ENCODE results near the gene FHL2.

FHL2 gene

DNA sequence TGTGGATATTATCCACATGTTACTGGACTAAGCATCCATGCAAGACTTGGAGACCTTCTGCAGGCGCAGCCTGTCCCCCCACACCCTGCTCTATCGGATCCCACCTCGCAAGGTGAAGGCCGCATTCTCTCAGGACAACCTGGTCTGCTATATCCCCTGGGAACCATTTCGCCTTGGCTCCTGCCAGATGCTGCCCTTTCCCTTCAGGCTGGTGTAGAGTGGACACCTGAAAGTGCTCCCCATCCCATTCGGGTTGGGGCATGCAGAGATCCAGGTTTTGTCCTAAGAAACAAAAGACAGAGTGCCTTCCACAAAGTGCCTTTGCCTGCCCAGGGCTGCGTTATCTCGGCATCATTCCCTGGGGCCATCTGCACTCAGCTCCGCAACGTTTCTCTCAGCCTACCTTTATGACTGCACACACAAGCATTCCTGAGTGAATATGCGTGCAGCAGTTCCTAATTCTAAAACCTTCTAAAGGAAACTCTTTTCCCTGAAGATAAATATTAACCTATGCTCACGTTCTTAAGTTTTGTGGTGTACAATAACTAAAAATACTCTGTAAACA is 20.5 kb downstream of the FHL2 start:
- DNase-seq = no peak

DNA sequence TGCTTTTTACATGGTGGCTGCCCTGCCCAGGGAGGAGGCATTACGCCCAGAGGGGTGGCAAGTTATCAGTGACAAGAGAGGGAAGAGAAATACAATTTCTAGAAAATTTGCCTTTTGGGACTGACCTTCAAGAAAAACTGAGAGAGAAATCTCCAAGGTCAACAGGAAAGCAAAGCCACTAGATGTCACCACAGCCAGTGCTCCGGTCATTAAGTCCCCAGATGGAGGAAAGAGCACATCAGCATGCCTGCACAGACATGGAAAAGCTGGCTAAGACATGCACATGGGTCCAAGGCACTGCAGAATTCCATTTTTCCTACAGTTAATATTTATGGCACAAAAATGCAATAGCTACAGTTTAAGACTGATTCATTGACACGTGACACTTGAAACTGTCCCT is 21.0 kb downstream of the FHL2 start:
- no peak for DNase-seq

DNA sequence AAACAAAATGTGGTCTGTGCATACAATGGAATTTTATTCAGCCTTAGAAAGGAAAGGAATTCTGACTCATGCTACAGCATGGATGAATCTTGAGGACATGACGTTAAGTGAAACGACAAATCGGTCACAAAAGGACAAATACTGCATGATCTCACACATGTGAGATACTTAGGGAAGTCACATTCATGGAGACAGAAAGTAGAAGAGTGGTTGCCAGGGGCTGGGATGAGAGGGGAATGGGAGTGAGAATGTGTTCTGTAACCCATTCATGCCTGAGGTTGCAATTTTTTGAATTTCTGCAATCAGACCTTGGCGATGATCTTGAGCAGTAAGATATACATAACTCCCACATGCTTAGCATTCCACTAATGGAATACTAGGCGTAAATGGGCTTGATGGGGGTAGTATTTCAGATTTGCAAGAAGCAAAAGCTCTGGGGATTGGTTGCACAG is 22.0 kb downstream of the FHL2 start:
- no peak for DNase-seq

DNA sequence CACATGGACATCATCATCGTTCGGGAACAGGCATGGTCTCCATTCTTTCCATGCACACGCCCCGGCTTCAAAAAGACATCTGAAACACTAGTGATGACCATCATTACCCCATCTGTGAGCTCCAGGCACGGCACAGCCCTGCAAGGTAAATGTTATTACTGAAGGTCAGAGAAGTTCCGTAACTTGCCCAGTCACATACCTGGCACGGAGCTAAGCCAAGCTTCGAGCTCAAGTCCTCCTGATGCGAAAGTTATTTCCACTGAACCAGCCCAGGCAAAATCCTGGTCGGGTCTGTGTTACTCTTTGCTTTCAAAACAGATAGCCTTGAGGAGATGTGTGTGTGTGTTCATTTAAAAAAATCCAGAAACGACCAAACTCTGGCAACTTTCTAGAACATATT is 22.8 kb downstream of the FHL2 start:
- DNase-seq = no peak

DNA sequence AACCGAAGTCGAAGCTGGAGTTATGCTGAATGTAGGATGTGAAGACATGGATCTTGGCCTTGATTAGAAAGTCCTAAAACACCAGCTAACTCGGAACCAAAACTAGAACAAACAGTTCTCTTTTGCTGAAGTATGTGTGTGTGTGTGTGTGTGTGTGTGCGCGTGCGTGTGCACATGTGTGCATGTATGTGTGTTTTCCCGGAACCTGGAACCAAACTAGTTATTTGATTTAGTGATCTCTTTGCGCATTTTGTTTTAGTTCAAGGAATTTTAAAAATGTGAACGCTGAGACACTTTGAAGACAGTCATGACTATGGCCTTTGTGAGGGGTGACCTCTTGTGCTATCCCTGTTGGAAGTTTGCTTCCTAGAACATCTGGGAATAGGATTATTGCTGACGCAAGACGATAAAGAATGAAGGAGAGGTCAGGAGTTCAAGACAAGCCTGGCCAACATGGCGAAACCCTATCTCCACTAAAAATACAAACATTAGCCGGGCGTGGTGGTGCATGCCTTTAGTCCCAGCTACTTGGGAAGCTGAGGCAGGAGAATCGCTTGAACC is 23.8 kb downstream of the FHL2 start:
- DNase-seq = no peak

DNA sequence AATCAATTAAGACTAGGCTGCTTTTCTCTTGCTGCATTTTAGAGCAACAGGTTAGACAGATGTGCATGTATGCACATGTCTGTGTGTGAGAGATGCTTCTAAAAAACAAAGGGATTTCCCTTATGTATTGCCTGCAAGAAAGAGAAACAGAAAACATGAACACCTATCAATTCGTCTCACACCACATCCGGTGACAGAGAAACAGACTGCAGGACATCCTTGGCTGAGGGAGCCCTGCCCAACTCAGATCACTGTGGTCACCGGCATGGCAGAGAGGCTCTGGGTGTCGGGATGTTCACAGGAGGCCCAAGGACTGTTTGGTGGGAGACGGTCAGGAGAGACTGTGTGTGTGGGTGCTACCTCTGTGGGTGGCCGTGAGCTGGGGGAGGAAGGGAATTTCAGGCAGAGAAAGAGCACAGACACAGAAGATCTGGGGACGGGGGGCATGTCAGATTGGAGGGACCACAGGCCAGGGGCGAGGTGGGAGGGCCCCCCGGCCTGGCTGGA is 24.9 kb downstream of the FHL2 start:
- DNase-seq = no peak

DNA sequence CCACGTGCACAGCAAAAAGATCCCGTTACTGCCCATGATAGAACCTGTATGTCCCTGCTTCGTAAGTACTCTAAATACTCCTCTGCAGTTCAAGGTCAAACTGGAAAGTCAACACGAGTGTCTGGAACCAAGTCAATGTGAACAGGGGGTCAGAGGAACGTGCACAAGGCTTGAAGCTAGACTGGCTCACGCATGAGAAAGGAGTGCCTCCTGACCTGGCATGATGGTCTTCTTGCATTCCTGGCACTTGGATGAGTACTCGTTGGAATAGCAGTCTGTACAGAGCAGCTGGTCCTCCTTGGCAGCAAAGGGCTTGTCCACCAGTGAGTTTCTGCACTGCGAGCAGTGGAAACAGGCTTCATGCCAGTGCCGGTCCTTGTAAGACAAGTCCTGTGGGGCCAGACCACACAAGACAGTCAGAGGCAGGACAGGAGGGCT is 25.5 kb downstream of the FHL2 start:
- DNase-seq = peak in 3 of 14 donors; percentile 18 to 88 (median 28)

DNA sequence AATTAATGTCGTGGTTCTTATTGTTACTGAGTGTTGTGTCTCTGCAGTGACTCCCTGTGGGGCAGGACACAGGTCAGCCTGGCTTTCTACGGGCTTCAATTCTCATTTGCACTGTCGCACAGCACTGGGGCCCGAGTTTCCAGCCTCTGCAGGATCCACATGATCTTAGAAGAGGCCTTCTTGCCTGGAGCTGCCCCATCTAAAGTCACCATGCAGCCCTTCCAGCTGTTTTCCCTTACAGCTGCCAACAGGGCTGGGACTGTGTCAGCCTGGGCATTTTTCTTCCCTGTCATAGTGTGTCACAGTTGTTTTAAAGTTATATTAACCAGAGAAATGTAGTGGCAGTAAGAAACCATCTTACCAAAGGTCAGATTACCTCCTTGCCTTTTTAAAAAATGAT is 27.0 kb downstream of the FHL2 start:
- DNase-seq = no peak

DNA sequence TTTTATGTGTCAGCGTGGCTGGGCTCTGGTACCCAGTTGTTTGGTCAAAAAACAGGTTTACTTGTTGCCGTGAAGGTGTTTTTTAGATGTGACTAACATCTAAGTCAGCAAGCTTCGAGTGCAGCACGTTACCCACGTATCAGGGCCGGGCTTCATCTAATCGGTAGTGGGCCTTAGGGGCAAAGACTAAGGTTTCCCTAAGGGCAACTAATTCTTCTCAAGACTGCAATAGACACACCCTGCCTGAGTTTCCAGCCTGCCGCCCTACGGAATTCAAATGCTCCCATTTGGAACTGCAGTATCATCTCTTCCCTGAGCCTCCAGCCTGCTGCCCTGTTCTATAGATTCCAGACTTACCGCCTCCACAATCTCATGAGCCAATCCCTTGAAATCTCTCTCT is 27.7 kb downstream of the FHL2 start:
- no peak for DNase-seq

DNA sequence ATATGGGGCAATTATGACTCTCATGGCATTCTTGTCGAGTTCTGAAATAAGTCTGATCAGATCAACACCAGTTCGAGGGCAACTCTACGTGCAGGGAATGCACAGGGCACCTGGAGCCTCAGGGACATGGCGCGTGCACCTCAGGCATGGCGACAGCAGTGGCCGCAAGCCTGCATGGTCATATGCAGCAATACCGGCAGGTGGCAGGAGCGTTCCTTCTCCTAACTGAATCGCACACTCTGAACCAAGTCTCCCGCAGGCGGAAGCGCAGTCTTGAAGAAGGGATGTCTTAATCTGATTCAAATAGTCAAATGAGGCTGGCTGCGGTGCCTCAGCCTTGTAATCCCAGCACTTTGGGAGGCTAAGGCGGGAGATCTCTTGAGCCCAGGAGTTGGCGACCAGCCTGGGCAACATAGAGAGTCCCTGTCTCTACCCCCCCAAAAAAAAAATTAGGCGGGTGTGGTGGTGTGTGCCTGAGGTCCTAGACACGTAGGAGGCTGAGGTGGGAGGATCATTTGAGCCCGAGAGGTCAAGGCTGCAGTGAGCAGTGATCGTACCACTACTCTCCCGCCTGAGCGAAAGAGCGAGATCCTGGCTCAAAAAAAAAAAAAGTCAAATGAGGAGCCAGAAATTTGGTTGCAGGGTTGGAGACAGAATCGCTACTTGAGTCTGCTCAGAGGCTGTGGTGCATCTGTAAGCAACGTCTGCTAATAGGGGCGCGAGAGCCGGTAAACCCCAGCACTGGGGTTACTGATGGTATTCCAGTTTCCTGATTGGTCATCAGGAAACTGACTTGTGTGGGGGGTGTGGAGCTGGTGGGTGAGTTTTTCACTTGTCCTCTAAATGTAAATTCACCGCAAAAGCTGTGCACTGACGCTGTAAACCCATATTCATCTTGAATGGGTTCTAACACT is 28.8 kb downstream of the FHL2 start:
- peak; percentile 9 to 82 (median 57) for DNase-seq

DNA sequence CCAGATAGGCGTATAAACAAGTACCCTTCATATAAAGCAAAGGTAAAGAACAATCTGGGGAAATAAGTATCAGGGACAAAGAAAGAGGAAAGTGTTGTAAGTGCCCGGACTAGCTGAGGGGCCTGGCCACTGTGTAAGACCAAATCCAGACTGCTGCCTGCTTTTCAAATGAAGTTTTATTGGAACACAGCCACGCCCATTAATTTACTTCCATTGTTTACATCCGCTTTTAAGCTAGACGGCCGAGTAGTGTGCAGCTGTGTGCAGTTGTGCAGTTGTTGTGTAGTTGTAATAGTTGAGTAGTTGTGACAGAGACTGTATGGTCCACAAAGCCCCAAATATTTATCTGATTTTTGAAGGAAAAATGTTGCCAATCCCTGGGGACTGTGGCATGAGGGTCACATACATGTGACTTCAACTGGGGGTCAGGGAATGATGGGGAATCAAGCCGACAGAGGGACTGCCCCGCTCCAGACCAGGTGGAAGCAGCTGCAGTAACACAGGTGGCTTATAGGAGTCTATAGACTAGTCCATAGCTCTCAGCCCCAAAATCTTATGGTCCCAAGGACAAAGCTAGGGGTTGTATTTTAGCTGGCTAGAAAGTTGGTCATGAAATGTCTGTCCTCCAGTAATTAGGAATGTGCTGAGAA is 30.0 kb downstream of the FHL2 start:
- DNase-seq = no peak

DNA sequence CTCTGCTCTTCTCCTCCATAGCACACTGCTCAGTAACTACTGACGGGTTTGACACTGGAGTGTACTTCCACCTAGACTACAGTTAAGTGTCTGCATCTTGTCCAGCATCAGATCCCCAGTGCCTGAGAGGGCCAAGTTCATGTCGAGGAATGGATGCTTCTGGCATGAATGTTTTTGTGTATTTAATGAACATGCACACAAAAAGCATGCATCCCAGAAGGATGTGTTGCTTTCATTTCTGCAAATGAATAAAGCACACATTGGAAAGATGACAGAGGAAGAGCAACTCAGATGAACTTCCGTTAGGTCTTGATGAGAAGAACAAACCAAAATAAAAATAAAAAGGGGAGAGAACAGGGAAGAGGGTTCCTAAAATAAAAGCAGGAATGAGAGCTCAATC is 33.6 kb downstream of the FHL2 start:
- DNase-seq = no peak

DNA sequence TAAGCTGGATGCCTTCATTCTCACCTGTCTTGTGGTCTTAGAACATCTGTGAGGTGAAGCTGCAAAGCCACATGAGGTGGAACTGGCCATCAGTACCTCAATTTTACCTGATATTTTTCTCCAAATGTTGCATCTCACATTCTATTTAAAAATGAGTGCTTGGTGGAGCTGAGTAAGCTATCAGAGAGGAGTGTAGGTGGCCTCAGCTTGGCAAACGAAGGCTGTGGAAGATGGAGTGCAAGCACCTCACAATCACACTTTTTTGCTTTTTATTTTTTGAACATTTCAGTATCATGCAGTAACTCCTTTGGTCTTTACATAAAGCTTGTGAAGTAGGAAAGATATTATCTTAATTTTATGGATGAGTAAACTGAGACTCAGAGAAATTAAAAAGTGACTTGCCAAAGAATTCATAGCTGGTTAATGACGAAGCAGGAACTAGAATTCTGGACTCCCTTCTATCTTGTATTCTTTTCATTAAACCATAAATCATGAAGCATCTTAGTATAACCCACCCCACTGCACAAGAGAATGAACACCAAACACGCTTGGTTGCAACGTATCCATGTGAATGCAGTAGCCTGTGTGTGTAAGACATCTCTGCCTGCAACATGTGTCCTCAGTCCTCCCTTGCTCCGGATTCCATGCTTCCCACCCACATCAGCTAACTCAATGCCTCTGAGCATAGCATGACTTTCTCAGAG is 34.3 kb downstream of the FHL2 start:
- DNase-seq = no peak

DNA sequence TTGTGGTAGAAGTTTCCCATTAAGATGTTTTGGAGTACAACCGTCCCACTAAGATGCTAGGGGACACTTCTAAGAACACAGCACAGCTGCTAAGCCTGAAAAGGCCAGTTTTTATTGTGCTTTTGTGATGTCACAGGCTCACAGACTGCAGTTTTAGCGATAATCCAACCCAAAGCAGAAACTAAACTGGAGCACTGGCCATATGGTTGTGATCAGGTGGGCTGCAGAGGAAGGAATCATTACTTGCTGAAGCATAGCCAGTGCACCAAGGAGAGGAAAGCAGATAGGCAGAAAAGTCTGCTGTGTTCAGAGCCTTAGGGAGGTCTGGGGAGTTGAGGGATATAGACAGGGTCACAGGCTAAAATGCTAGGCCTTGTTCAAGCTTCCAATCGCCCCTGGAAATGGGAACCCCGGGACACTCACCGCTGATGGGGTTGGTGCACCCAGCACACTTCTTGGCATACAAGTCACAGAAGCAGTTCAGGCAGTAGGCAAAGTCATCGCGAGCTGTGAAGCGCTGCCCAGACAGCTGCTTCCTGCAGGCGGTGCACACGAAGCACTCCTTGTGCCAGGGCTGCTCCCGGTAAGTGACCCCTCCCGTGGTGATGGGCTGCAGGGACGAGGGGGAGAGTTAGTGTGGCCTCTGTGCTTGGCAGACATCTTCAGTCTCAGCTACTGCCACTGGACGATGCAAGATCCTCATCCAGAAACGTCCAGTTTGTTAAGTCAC is 35.8 kb downstream of the FHL2 start:
- DNase-seq = no peak

DNA sequence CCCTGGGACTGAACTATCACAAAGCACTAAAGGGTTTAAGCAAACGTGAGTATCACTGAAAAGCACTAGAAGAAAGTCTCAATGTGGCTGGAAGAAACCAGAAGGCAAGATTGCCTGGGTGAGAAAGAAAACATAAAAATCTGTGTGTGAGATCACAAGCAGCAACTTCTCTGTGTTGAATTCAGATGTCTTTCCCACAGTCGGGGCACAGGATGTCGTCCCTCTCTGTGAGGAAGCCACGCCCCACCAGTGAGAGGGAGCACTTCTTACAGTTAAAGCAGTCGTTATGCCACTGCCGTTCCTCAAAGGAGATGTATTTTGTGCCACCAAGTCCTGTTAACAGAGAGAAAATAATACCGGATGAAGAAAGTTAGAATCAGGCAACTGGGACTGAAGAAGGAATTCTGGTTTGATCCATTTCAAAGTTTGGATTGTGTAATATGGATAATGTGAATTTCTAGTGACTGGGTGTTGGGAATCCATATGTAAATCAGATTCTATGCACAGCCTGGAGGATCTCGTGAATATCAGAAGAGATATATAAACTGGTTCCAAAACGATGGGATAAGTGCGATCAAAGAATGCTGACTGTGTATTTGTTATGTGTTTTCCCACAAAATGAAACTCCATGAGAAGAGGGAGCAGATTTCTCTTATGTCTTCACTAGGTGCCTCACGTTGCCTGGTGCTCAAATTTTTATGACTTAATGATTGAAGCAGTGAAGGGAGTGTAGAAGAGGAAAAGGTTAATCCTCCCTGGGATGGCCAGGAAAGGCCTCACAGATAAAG is 37.6 kb downstream of the FHL2 start:
- no peak for DNase-seq

DNA sequence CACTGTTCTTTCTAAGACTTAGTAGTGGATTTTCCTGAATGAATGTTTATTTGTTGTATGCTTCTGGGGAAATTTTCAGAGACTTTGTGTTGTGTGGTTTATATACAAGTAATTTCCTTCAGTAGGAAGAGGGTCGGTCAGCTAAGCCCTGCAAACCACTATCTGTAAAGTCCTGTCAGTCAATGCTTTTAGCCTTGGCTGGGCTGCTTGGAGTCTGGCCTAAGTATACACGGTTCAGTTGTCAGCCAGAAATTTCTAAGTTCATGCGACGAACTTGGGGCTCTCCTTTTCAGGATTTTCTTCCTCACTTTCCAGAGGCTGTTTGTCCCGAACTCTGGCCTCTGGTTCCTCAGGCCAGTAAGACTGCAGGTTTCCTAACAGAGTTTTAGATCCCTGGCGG is 40.3 kb downstream of the FHL2 start:
- no peak for DNase-seq

DNA sequence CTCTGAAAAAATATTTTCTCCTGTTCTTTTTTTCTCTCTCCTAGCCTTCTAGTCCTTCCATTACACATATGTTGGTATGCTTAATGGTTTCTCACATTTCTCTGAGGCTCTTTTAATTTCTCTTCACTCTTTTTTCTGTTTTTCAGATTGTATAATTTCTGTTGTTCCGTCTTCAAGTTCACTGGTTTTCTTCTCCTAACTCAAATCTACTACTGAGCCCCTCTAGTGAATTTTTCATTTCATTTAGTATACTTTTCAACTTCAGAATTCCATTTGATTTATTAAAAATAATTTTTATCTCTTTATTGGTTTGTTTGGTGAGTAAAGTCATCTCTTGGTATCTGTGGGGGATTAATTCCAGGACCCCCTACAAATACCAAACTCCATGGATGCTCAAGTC is 41.7 kb downstream of the FHL2 start:
- no peak for DNase-seq

DNA sequence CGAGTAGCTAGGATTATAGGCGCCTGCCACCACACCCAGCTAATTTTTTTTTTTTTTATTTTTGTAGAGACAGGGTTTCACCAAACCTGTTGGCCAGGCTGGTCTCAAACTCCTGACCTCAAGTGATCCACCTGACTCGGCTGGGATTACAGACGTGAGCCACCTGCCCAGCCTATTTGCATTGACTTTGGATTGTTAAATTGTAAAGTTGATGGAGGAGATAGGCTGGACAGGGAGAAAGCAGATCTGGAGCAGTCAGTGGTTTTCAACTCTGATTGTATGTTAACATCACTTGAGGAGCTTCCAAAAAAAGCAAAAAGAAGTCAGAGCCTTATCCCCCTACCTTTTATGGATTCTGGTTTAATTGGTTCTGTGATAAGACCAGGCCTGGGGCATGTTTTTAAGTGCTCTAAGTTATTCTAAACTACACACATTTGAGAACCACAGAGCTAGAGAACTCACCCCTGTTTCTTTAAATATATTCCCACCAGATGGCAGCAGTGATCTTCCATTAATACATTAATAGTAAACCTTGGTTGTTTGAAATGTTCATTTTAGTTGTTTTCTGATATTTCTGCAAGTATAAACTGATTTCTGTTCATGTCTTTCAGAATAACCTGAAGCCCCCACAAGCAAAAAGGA is 54.0 kb downstream of the FHL2 start:
- no peak for DNase-seq

DNA sequence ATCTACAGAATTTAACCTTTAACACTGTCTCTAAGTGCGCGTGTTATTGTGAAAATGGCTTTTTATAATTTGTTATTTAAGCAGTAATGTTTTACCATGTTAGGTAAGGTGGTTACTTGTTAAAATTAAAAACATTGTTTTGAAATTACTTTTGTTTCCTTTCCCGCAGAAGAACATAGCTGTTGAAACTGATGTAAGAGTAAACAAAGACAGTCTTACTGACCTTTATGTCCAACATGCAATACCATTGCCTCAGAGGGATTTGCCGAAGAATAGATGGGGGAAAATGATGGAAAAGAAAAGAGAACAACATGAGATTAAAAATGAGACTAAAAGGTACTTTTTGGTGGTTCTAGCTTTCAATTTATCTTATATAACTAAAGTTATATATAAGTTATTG is 59.4 kb downstream of the FHL2 start:
- no peak for DNase-seq

DNA sequence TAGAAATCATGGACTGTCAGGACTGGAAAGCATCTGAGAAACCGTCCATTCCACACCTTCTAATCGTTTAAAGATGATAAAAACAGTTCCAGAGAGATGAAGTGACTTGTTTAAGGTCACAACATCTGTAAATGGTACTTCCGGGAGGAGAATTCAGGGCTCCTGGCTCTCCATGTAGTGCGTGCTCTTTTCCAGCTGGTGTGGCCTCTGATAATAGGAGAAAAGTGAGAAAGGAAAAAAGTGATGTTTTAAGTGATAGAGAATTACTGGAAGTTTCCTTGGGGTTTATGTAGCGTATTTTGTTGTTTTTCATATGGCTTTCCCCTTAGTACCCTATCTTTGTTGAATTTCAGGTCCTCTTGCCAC is 60.8 kb downstream of the FHL2 start:
- DNase-seq = no peak
